ENCODE measurements around the gene HBE1.
"Not testable (repeated sequence)": the region's sequence is repeated elsewhere in the genome, so short reads cannot be mapped to it uniquely, and the experiment has no call there.

The HBE1 gene

DNA sequence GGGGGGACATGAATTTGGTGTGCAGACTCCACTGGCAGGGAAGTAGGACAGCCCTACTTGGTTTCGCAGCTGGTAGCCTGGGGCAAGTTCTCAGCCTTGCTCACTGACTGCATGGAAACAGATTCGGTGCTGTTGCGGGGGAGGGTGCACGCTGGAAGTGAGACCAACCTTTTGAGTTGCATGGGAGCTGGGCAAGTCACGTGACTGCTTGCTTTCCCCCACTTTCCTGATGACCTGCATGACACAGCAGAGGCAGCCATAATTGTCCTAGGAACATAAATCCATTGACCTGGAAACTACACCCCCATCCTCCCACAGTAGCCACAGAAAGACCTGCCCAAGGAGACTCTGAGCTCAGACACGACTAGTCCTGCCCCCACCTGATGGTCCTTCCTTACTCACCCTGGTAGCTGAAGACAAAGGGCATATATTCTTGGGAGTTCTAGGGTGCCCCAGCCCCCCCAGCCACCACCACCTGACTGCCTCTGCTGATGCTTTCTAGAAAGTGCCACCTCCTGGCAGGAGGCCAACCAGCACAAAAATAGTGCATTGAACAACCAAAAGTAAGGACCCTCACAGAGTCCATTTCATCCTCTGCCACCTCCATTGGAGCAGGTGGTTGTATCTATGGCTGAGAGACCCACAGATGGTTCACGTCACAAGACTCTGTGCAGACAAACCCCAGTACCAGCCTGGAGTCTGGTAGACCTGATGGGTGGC lies 11.0 kb downstream of the HBE1 start:
- Histone ChIP-seq H3K4me2 (no peak overlapping the region), H3K4me3 (no peak overlapping the region), H3K36me3 (no peaks in the 10 kb centered on the region), H3K4me1 (no peaks in the 10 kb centered on the region), H3K27me3 (no peaks in the 10 kb centered on the region), H3K9me3 (replicated peaks in 1 of 11) (peaks cover 0 to 8% (median 0%) of the 10 kb centered on the region in 11 experiments; a peak in 3 of 22 replicates), H4K20me1 (no peaks in the 10 kb centered on the region), H3K27ac (no peak overlapping the region), H3K9ac (no peak overlapping the region)
- TF ChIP-seq Cebpa-rat (IDR thresholded peaks at IDR 0.05): no peak

DNA sequence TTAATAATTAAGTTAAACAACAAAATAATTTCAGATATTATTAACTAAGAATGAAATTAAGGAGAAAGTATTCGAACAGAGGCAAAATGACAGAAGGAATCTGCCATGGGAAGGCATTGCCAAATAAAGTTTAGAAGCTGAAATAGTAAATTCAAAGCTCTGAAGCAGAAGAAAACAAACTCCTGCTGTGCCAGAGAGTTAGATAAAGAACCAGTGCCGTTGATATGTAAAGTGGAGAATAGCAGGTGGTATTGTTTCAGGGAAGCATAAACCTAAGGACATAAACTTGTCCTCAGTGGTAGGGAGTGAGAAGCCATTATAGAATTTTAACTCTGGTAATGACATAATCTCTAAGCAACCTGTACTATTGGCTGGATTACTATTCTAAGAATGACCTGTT lies 12.4 kb downstream of the HBE1 start:
- no peak overlapping the region for H3K4me3 ChIP-seq
- no peak for TF ChIP-seq Cebpa-rat (IDR thresholded peaks at IDR 0.05)
- no peaks in the 10 kb centered on the region for H3K27me3 ChIP-seq
- H3K36me3 ChIP-seq: no peaks in the 10 kb centered on the region
- peaks cover 0 to 8% (median 0%) of the 10 kb centered on the region in 11 experiments; a peak in 3 of 22 replicates for H3K9me3 ChIP-seq (replicated peaks in 1 of 11)
- no peaks in the 10 kb centered on the region for H3K4me1 ChIP-seq
- no peak overlapping the region for H3K27ac ChIP-seq
- H3K4me2 ChIP-seq: no peak overlapping the region
- no peak overlapping the region for H3K9ac ChIP-seq
- H4K20me1 ChIP-seq: no peaks in the 10 kb centered on the region

DNA sequence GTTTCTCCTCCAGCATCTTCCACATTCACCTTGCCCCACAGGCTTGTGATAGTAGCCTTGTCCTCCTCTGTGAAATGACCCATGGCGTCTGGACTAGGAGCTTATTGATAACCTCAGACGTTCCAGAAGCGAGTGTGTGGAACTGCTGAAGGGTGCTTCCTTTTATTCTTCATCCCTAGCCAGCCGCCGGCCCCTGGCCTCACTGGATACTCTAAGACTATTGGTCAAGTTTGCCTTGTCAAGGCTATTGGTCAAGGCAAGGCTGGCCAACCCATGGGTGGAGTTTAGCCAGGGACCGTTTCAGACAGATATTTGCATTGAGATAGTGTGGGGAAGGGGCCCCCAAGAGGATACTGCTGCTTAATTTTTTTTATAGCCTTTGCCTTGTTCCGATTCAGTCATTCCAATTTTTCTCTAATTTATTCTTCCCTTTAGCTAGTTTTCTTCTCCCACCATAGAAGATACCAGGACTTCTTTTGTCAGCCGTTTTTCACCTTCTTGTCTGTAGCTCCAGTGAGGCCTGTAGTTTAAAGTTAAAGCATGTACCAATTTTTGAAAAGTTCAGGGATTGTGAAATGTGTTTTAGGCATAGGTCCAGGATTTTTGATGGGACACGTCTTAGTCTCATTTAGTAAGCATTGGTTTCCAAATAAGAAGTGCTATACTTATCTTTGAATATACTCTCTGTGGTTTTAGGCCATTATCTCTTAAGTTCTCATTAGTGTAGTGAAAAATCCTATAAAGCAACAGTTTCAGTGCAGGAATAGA lies 14.9 kb downstream of the HBE1 start, which contains the start of gene HBG2:
Gene HBG2 (minus strand): TSS at position 136 of the 768 bp plus-strand sequence. CDS start 53 bp downstream, at position 83.
- H3K4me1 ChIP-seq; H3K27me3 ChIP-seq; H3K9me3 ChIP-seq (replicated peaks in 1 of 11); H3K4me2 ChIP-seq; H4K20me1 ChIP-seq; H3K4me3 ChIP-seq; H3K9ac ChIP-seq; H3K36me3 ChIP-seq; H3K27ac ChIP-seq: not testable (repeated sequence)

DNA sequence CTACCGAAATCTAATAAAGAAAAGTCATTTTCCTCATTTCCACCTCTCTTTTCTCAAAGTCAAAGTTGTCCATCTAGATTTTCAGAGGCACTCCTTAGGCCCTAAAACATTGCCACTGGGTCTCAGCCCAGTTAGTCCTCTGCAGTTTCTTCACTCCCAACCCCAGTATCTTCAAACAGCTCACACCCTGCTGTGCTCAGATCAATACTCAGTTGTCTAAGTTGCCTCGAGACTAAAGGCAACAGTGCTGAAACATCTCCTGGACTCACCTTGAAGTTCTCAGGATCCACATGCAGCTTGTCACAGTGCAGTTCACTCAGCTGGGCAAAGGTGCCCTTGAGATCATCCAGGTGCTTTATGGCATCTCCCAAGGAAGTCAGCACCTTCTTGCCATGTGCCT lies 15.7 kb downstream of the HBE1 start:
- H3K36me3 ChIP-seq; H3K9ac ChIP-seq; H3K27ac ChIP-seq; H3K9me3 ChIP-seq (replicated peaks in 1 of 11); H3K4me3 ChIP-seq; H3K4me2 ChIP-seq; H4K20me1 ChIP-seq; H3K27me3 ChIP-seq; H3K4me1 ChIP-seq: not testable (repeated sequence)

DNA sequence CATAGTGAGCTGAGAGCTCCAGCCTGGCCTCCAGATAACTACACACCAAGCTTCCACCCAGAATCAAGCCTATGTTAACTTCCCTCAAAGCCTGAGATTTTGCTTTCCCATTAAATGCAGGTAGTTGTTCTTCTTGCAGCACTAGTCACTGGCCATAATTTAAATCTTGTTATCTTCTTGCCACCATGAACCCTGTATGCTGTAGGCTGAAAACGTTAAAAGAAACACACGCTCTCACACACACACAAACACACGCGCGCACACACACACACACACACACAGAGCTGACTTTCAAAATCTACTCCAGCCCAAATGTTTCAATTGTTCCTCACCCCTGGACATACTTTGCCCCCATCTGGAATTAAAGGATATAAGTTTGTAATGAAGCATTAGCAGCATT lies 16.3 kb downstream of the HBE1 start:
- not testable (repeated sequence) for H3K27ac ChIP-seq; H3K4me1 ChIP-seq; H3K27me3 ChIP-seq; H3K36me3 ChIP-seq; H4K20me1 ChIP-seq; H3K9ac ChIP-seq; H3K4me2 ChIP-seq; H3K4me3 ChIP-seq; H3K9me3 ChIP-seq (replicated peaks in 1 of 11)

DNA sequence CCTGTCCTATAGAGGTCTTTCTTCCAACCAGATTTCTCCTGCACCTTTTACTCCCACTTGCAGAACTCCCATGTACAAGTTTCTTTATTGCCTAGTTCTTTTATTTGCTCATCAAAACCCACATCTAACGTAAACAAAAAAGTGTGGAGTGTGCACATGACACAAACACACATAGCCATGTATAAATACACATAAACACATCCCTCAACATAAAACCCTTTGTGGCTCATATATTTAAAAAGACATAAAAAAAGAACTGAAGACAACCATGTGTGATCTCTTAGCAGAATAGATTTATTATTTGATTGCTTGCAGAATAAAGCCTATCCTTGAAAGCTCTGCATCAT lies 16.9 kb downstream of the HBE1 start:
- no peaks in the 10 kb centered on the region for H3K9me3 ChIP-seq (replicated peaks in 1 of 11)
- H3K4me1 ChIP-seq: no peaks in the 10 kb centered on the region
- no peaks in the 10 kb centered on the region for H4K20me1 ChIP-seq
- H3K4me2 ChIP-seq: no peak overlapping the region
- no peaks in the 10 kb centered on the region for H3K27me3 ChIP-seq
- no peak overlapping the region for H3K27ac ChIP-seq
- H3K36me3 ChIP-seq: no peaks in the 10 kb centered on the region
- no peak overlapping the region for H3K4me3 ChIP-seq
- H3K9ac ChIP-seq: no peak overlapping the region
- TF ChIP-seq Cebpa-rat (IDR thresholded peaks at IDR 0.05): no peak

DNA sequence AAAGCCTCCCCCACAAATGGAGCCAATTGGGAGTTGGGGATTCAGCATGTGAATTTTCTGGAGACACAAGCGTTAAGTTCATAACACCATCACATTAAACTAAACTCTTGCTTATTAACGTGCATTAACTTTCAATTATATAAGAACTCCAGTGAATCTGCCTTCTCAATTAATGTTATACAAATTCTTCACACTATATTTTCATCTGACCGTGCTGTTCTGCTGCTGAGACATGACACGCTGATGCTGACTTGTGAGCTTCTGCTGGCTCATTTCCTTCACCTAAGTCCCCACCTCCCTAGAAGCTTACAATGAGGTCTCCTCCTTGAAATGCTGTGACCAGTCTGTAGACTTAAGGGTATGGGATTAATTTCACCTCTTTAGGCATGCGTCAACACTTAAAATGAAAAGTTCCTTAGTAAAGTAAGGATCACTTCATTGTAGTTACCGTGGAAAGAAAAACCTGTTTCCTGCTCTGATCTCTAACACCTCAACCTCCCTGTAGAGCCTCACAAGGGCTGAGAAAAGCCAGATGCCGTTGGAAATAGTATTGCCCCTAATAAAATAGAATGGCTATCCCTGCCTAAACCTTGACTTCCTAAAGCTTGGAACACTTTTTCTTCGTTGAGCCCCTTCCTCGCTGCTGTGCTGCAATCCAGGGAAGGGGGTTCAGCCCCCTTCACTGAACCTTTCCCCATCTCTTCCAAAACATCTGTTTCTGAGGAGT lies 17.4 kb downstream of the HBE1 start:
- Histone ChIP-seq H3K4me3 (no peak overlapping the region), H3K9ac (no peak overlapping the region)

DNA sequence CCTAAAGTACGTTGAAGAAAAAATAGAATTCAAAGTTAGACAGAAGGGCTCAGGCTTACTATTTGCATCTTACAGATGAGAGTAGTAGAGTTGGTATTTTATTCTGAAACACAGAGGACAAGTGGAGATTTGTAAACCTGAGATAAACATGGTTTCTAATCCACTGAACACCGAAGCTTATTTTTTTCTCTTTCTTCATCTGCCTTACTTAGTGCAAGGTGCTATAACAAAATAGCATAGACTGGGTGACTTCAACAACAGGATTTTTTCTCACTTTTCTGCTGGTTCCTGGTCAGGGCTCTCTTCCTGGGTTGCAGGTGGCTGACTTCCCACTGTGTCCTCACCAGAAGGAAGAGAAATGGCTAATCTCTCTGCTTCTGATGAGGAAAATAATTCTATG lies 18.0 kb downstream of the HBE1 start:
- Histone ChIP-seq H3K4me3 (no peak overlapping the region), H3K4me1 (no peaks in the 10 kb centered on the region), H3K9ac (no peak overlapping the region), H3K27me3 (no peaks in the 10 kb centered on the region), H3K36me3 (no peaks in the 10 kb centered on the region), H4K20me1 (no peaks in the 10 kb centered on the region), H3K9me3 (replicated peaks in 1 of 11) (no peaks in the 10 kb centered on the region), H3K4me2 (no peak overlapping the region), H3K27ac (no peak overlapping the region)
- TF ChIP-seq Cebpa-rat (IDR thresholded peaks at IDR 0.05): no peak

More for the DNA sequence above, 17.4 kb downstream of the HBE1 start:
- Histone ChIP-seq H3K4me1 (no peaks in the 10 kb centered on the region), H3K36me3 (no peaks in the 10 kb centered on the region), H3K4me2 (no peak overlapping the region), H3K27ac (no peak overlapping the region), H3K9me3 (replicated peaks in 1 of 11) (no peaks in the 10 kb centered on the region), H4K20me1 (no peaks in the 10 kb centered on the region), H3K27me3 (no peaks in the 10 kb centered on the region)
- no peak for TF ChIP-seq Cebpa-rat (IDR thresholded peaks at IDR 0.05)

DNA sequence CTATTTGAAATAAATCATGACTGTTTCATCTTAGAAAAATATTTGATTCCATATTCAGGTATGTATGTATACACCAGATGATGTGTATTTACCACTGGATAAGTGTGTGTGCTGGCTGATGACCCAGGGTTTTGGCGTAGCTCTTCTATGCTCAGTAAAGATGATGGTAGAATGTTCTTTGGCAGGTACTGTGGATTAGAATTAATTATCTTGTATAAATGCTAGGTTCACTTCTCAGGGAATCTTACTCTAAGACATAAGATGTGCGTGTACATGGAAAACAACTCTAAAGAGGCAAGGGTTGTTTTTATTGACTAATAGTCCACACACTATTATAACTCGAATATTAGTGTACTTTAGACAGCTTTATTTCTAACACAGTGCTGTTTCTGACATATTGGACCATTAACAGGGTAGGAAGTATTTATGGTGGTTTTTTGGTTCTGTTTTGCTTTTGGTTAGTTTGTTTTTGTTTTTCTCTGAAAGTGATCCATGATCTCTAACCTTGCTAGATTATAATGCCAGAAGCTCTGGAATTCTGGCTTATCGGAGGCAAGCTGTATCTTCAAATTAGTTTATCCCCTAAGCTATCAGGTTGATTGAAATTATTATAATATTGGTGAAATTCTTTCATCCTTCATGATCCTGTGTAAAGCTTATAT lies 19.1 kb downstream of the HBE1 start:
- Histone ChIP-seq H3K9ac (no peak overlapping the region), H3K27me3 (no peaks in the 10 kb centered on the region), H3K4me2 (no peak overlapping the region), H3K9me3 (replicated peaks in 1 of 11) (no peaks in the 10 kb centered on the region), H4K20me1 (no peaks in the 10 kb centered on the region), H3K36me3 (no peaks in the 10 kb centered on the region), H3K27ac (no peak overlapping the region), H3K4me3 (no peak overlapping the region), H3K4me1 (no peaks in the 10 kb centered on the region)
- TF ChIP-seq Cebpa-rat (IDR thresholded peaks at IDR 0.05): no peak

DNA sequence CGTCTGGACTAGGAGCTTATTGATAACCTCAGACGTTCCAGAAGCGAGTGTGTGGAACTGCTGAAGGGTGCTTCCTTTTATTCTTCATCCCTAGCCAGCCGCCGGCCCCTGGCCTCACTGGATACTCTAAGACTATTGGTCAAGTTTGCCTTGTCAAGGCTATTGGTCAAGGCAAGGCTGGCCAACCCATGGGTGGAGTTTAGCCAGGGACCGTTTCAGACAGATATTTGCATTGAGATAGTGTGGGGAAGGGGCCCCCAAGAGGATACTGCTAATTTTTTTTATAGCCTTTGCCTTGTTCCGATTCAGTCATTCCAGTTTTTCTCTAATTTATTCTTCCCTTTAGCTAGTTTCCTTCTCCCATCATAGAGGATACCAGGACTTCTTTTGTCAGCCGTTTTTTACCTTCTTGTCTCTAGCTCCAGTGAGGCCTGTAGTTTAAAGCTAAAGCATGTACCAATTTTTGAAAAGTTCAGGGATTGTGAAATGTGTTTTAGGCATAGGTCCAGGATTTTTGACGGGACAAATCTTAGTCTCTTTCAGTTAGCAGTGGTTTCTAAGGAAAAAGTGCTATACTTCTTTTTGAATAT lies 19.8 kb downstream of the HBE1 start, which contains the start of gene HBG1:
Gene HBG1 (minus strand): TSS at position 51 of the 590 bp plus-strand sequence. CDS start 53 bp downstream, outside the sequence.
- H4K20me1 ChIP-seq; H3K4me1 ChIP-seq; H3K4me2 ChIP-seq; H3K9me3 ChIP-seq (replicated peaks in 1 of 11); H3K27me3 ChIP-seq; H3K4me3 ChIP-seq; H3K9ac ChIP-seq; H3K27ac ChIP-seq; H3K36me3 ChIP-seq: not testable (repeated sequence)

DNA sequence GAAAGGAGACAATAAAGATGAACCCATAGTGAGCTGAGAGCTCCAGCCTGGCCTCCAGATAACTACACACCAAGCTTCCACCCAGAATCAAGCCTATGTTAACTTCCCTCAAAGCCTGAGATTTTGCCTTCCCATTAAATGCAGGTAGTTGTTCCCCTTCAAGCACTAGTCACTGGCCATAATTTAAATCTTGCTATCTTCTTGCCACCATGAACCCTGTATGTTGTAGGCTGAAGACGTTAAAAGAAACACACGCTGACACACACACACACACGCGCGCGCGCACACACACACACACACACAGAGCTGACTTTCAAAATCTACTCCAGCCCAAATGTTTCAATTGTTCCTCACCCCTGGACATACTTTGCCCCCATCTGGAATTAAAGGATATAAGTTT lies 21.2 kb downstream of the HBE1 start:
- not testable (repeated sequence) for H3K4me2 ChIP-seq; H4K20me1 ChIP-seq; H3K9ac ChIP-seq; H3K27ac ChIP-seq; H3K9me3 ChIP-seq (replicated peaks in 1 of 11); H3K27me3 ChIP-seq; H3K36me3 ChIP-seq; H3K4me3 ChIP-seq; H3K4me1 ChIP-seq

All from BLaER1 treated with 17β-estradiol and CSF1 and Interleukin-3, amounts not matched to agents 10 nM and 100 nM (cell line).